RWPE2 (cell line): ENCODE results near the gene TERT.

ENCODE experiments used
- ATAC-seq: fragments of 200-7000 bp; cut with Tn5 transposase; 3 replicates; pipeline ENCODE4 v1.9.1; 2021; ENCODE audit warnings: low read depth
- DNase-seq: peaks from one replicate; pipeline ENCODE4 v3.0.0-alpha.2; 2020; ENCODE audit warnings: low spot score
- H3K27ac ChIP-seq: fragments of 450-650 bp; 2 replicates; pipeline ENCODE4 v1.5.1; 2017; ENCODE audit warnings: mild to moderate bottlenecking; ENCODE audit not compliant: poor library complexity, severe bottlenecking
- H3K27me3 ChIP-seq: fragments of 250-450 bp; sonication (Bioruptor Pico); 2 replicates; pipeline ENCODE4 v1.5.1; 2021; ENCODE audit warnings: mild to moderate bottlenecking, moderate library complexity; ENCODE audit not compliant: insufficient read depth, poor library complexity, severe bottlenecking
- H3K36me3 ChIP-seq: fragments of 250-450 bp; sonication (Bioruptor Pico); 2 replicates; pipeline ENCODE4 v1.5.1; 2020; ENCODE audit warnings: low read depth, mild to moderate bottlenecking, moderate library complexity
- H3K4me1 ChIP-seq: fragments of 250-450 bp; sonication (Bioruptor Pico); 2 replicates; pipeline ENCODE4 v1.5.1; 2021; ENCODE audit warnings: mild to moderate bottlenecking, moderate library complexity; ENCODE audit not compliant: insufficient read depth, poor library complexity, severe bottlenecking
- H3K4me3 ChIP-seq: fragments of 250-450 bp; sonication (Bioruptor Pico); 2 replicates; pipeline ENCODE4 v1.5.1; 2021; ENCODE audit warnings: mild to moderate bottlenecking, moderate library complexity; ENCODE audit not compliant: severe bottlenecking
- H3K9me3 ChIP-seq: fragments of 250-450 bp; sonication (Bioruptor Pico); 2 replicates; pipeline ENCODE4 v1.5.1; 2021; ENCODE audit warnings: mild to moderate bottlenecking, moderate library complexity; ENCODE audit not compliant: severe bottlenecking
- CTCF ChIP-seq: fragments of 450-650 bp; IDR thresholded peaks from one replicate; pipeline ENCODE4 v1.5.1; 2017; ENCODE audit warnings: mild to moderate bottlenecking, moderate library complexity; ENCODE audit not compliant: poor library complexity, severe bottlenecking

TERT gene

GRCh38 chr5:1273745-1274144 is 21.1 kb downstream of the TERT start:
- Histone ChIP-seq H3K36me3 (no peaks in the 10 kb centered on the region), H3K4me3 (no peak overlapping the region), H3K27ac (no peak overlapping the region), H3K9me3 (no peaks in the 10 kb centered on the region), H3K27me3 (no peaks in the 10 kb centered on the region), H3K4me1 (no peaks in the 10 kb centered on the region)
- TF ChIP-seq CTCF, result no peak
- ATAC-seq (no peak), DNase-seq (no peak)

- Histone ChIP-seq H3K27me3 (no peaks in the 10 kb centered on the region), H3K9me3 (no peaks in the 10 kb centered on the region), H3K36me3 (no peaks in the 10 kb centered on the region), H3K4me3 (no peak overlapping the region), H3K4me1 (no peaks in the 10 kb centered on the region), H3K27ac (no peak overlapping the region)
- no peak for DNase-seq
- TF ChIP-seq CTCF, result no peak
- no peak for ATAC-seq
These were observed 22.7 kb downstream of the TERT start for GRCh38 chr5:1272201-1272600.

- Histone ChIP-seq H3K4me1 (no peaks in the 10 kb centered on the region), H3K4me3 (no peak overlapping the region), H3K36me3 (no peaks in the 10 kb centered on the region), H3K9me3 (no peaks in the 10 kb centered on the region), H3K27me3 (no peaks in the 10 kb centered on the region), H3K27ac (no peak overlapping the region)
- no peak for TF ChIP-seq CTCF
- ATAC-seq, result no peak
- no peak for DNase-seq
These were observed 23.6 kb downstream of the TERT start for GRCh38 chr5:1270933-1271914.

GRCh38 chr5:1270426-1270825 is 24.4 kb downstream of the TERT start:
- no peak overlapping the region for H3K27ac ChIP-seq
- ATAC-seq, result no peak
- no peaks in the 10 kb centered on the region for H3K27me3 ChIP-seq
- H3K36me3 ChIP-seq, result no peaks in the 10 kb centered on the region
- H3K9me3 ChIP-seq, result no peaks in the 10 kb centered on the region
- no peaks in the 10 kb centered on the region for H3K4me1 ChIP-seq
- no peak for TF ChIP-seq CTCF
- no peak overlapping the region for H3K4me3 ChIP-seq
- DNase-seq, result no peak

- no peaks in the 10 kb centered on the region for H3K9me3 ChIP-seq
- no peak overlapping the region for H3K4me3 ChIP-seq
- H3K36me3 ChIP-seq, result no peaks in the 10 kb centered on the region
- peak; percentile 68; the same call in 2 of the 3 replicates for ATAC-seq
- no peaks in the 10 kb centered on the region for H3K4me1 ChIP-seq
- no peak overlapping the region for H3K27ac ChIP-seq
- DNase-seq, result no peak
- no peak for TF ChIP-seq CTCF
- no peaks in the 10 kb centered on the region for H3K27me3 ChIP-seq
These were observed 26.2 kb downstream of the TERT start for GRCh38 chr5:1268666-1269065.
